Sigmoid colon (tissue), 4 donors: ENCODE data around the gene MAPT.

Source experiments
- EP300 ChIP-seq, 4 donors: sonication (generic); formaldehyde crosslinking; IDR thresholded peaks; one replicate each; pipeline ENCODE4 v1.6.1; 2017; ENCODE audit warnings: antibody characterized with exemption in 4 of 4
- POLR2A ChIP-seq, 2 donors: fragments of 450-650 bp; IDR thresholded peaks; one replicate each; pipeline ENCODE4 v1.6.1; 2016; ENCODE audit warnings: antibody characterized with exemption in 2 of 2, mild to moderate bottlenecking in 2 of 2, moderate library complexity in 2 of 2
- POLR2AphosphoS5 ChIP-seq, 4 donors: sonication (generic); formaldehyde crosslinking; IDR thresholded peaks; one replicate each; pipeline ENCODE4 v1.6.1; 2017; ENCODE audit warnings: antibody characterized with exemption in 4 of 4
- TF ChIP-seq, protein P1 (sequence below), 4 experiments: fragments of 450-650 bp in 3 of 4; fragments of 200-600 bp in 1 of 4; IDR thresholded peaks; one replicate each; pipeline ENCODE4 v1.5.1; 2016 to 2019; ENCODE audit warnings: antibody characterized with exemption in 4 of 4, mild to moderate bottlenecking in 3 of 4, moderate library complexity in 2 of 4

DNA sequence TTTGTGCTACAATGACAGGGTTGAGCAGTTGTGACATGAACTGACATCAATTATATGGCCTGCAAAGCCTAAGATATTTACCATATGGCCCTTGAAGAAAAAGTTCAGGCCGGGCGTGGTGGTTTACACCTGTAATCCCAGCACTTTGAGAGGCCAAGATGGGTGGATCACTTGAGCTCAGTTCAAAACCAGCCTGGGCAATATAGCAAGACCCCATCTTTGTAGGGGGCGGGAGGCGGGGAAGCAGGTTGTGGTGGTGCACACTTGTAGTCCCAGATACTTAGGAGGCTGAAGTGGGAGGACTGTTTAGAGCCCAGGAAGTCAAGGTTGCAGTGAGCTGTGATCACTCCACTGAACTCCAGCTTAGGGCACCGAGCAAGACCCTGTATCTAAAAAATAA, 153.0 kb downstream of the MAPT start:
- TF ChIP-seq POLR2A (IDR thresholded peaks at IDR 0.05) (no peak), POLR2AphosphoS5 (IDR thresholded peaks at IDR 0.05) (no peak), EP300 (IDR thresholded peaks at IDR 0.05) (no peak)
- TF ChIP-seq, protein P1, sequence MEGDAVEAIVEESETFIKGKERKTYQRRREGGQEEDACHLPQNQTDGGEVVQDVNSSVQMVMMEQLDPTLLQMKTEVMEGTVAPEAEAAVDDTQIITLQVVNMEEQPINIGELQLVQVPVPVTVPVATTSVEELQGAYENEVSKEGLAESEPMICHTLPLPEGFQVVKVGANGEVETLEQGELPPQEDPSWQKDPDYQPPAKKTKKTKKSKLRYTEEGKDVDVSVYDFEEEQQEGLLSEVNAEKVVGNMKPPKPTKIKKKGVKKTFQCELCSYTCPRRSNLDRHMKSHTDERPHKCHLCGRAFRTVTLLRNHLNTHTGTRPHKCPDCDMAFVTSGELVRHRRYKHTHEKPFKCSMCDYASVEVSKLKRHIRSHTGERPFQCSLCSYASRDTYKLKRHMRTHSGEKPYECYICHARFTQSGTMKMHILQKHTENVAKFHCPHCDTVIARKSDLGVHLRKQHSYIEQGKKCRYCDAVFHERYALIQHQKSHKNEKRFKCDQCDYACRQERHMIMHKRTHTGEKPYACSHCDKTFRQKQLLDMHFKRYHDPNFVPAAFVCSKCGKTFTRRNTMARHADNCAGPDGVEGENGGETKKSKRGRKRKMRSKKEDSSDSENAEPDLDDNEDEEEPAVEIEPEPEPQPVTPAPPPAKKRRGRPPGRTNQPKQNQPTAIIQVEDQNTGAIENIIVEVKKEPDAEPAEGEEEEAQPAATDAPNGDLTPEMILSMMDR (IDR thresholded peaks at IDR 0.05), result no peak
